Ascending aorta (tissue), 2 donors: ENCODE results near the gene BMAL2. TPM values are rescaled to one million over a fixed set of nuclear protein-coding genes. Genes with fewer than 3 reads are reported as not detected.

ENCODE experiments used
- DNase-seq, 2 donors: peaks; one replicate each; pipeline ENCODE4 v3.0.0-alpha.2; 2019; ENCODE audit warnings: low spot score in 2 of 2
- H3K27ac ChIP-seq, 2 donors: fragments of 200-600 bp; sonication (generic); one replicate each; pipeline ENCODE4 v1.5.1; 2016 to 2017; ENCODE audit warnings: mild to moderate bottlenecking in 1 of 2
- H3K27me3 ChIP-seq: fragments of 200-600 bp; sonication (generic); one replicate; pipeline ENCODE4 v1.5.1; 2017
- H3K36me3 ChIP-seq, 2 donors: fragments of 200-600 bp; sonication (generic); one replicate each; pipeline ENCODE4 v1.5.1; 2016
- H3K4me1 ChIP-seq, 2 donors: fragments of 200-600 bp; sonication (generic); one replicate each; pipeline ENCODE4 v1.5.1; 2016 to 2017; ENCODE audit warnings: mild to moderate bottlenecking in 1 of 2
- H3K4me3 ChIP-seq, 2 donors: fragments of 200-600 bp; sonication (generic); one replicate each; pipeline ENCODE4 v1.5.1; 2016 to 2017; ENCODE audit warnings: mild to moderate bottlenecking in 1 of 2
- H3K9me3 ChIP-seq, 2 donors: fragments of 200-600 bp; sonication (generic); one replicate each; pipeline ENCODE4 v1.5.1; 2016
- CTCF ChIP-seq, 3 experiments: fragments of 200-600 bp in 2 of 3; fragments of 450-650 bp in 1 of 3; sonication (generic) in 2 of 3; IDR thresholded peaks; one replicate each; pipeline ENCODE4 v1.5.1; 2016 to 2019; ENCODE audit warnings: antibody characterized with exemption in 3 of 3, mild to moderate bottlenecking in 1 of 3, moderate library complexity in 1 of 3
- intact Hi-C: fragments of 100-400 bp; cut with DNase I; formaldehyde crosslinking; loops from one replicate; pipeline ENCODE4 v1.15.1; 2023
- total RNA-seq: library from RNA; depleted of rRNA; stranded (reverse); fragments of >200 nt; gene quantifications from one replicate; pipeline ENCODE4 v1.1.0, GENCODE V29; 2016

BMAL2 gene
- total RNA-seq, 1 donor from 2014 or later = 5.6 TPM

GRCh38 chr12:27351476-27351875 lies 18.8 kb downstream of the BMAL2 start:
- TF ChIP-seq CTCF (IDR thresholded peaks at IDR 0.05) = no peak
- H3K4me1 ChIP-seq = no peaks in the 10 kb centered on the region
- intact Hi-C loops = no loop called here

GRCh38 chr12:27355486-27355885 lies 22.9 kb downstream of the BMAL2 start:
- Histone ChIP-seq H3K36me3 (no peaks in the 10 kb centered on the region), H3K27me3 (no peaks in the 10 kb centered on the region), H3K4me1 (no peaks in the 10 kb centered on the region), H3K4me3 (no peak overlapping the region), H3K27ac (no peak overlapping the region), H3K9me3 (no peaks in the 10 kb centered on the region)
- no peak for TF ChIP-seq CTCF (IDR thresholded peaks at IDR 0.05)
- DNase-seq = no peak
- intact Hi-C loops = no loop called here

More at GRCh38 chr12:27351476-27351875, 18.8 kb downstream of the BMAL2 start:
- DNase-seq = no peak
- Histone ChIP-seq H3K27me3 (no peaks in the 10 kb centered on the region), H3K4me3 (no peak overlapping the region), H3K9me3 (no peaks in the 10 kb centered on the region), H3K27ac (no peak overlapping the region), H3K36me3 (no peaks in the 10 kb centered on the region)

GRCh38 chr12:27355979-27356378 lies 23.3 kb downstream of the BMAL2 start:
- H3K4me1 ChIP-seq = no peaks in the 10 kb centered on the region
- no peaks in the 10 kb centered on the region for H3K9me3 ChIP-seq
- no peak for TF ChIP-seq CTCF (IDR thresholded peaks at IDR 0.05)
- intact Hi-C loops = no loop called here
- no peaks in the 10 kb centered on the region for H3K36me3 ChIP-seq
- H3K27me3 ChIP-seq = no peaks in the 10 kb centered on the region
- H3K27ac ChIP-seq = no peak overlapping the region
- H3K4me3 ChIP-seq = no peak overlapping the region
- no peak for DNase-seq

- H3K4me3 ChIP-seq = no peak overlapping the region
- no peaks in the 10 kb centered on the region for H3K27me3 ChIP-seq
- no peak for TF ChIP-seq CTCF (IDR thresholded peaks at IDR 0.05)
- H3K4me1 ChIP-seq = no peaks in the 10 kb centered on the region
- no peaks in the 10 kb centered on the region for H3K9me3 ChIP-seq
- no peak for DNase-seq
- H3K27ac ChIP-seq = no peak overlapping the region
- intact Hi-C loops = no loop called here
- H3K36me3 ChIP-seq = no peaks in the 10 kb centered on the region
Observed at GRCh38 chr12:27359578-27360340, 27.1 kb downstream of the BMAL2 start.

GRCh38 chr12:27361372-27361771 lies 28.7 kb downstream of the BMAL2 start:
- no peaks in the 10 kb centered on the region for H3K4me1 ChIP-seq
- intact Hi-C loops = no loop called here
- no peaks in the 10 kb centered on the region for H3K9me3 ChIP-seq
- no peak for DNase-seq
- no peak overlapping the region for H3K4me3 ChIP-seq
- H3K36me3 ChIP-seq = no peaks in the 10 kb centered on the region
- no peak overlapping the region for H3K27ac ChIP-seq
- H3K27me3 ChIP-seq = no peaks in the 10 kb centered on the region
- TF ChIP-seq CTCF (IDR thresholded peaks at IDR 0.05) = no peak
